GM18868 (cell line): ENCODE measurements around the gene SUV39H1.
"Not testable (repeated sequence)": the region's sequence is repeated elsewhere in the genome, so short reads cannot be mapped to it uniquely, and the experiment has no call there.

ENCODE experiments used
- ATAC-seq: cut with Tn5 transposase; IDR thresholded peaks from one replicate; pipeline ENCODE4 v1.9.1; 2021; ENCODE audit warnings: mild to moderate bottlenecking, moderate library complexity; ENCODE audit not compliant: unreplicated experiment

The SUV39H1 gene, protein sequence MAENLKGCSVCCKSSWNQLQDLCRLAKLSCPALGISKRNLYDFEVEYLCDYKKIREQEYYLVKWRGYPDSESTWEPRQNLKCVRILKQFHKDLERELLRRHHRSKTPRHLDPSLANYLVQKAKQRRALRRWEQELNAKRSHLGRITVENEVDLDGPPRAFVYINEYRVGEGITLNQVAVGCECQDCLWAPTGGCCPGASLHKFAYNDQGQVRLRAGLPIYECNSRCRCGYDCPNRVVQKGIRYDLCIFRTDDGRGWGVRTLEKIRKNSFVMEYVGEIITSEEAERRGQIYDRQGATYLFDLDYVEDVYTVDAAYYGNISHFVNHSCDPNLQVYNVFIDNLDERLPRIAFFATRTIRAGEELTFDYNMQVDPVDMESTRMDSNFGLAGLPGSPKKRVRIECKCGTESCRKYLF

DNA sequence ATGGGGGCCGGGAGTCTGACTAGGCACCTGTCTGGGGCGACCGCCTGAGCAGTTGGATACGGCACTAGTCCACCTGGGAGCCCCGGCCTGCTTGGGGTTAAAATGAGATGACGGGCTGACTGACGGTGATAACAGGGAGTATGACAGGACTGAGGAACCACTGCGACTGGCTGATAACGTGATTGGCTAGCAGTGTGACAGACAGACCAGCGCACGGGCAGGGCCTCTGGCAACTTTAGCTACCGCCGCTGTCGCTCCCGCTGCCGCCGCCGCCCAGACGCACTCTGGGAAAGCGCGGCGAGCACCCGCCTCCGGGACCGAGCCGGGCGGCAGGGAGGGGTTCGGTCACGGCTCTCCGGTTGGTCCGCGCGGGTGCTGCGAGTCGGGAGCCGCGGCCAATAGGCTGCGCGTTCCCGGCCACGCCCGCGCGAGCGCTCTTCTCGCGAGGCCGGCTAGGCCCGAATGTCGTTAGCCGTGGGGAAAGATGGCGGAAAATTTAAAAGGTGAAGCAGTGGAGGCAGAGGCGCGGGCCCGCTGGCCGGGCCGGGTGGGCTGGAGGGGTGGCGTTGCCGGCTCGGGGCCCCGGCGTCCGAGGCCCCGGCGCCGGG lies at the start of gene SUV39H1:
SUV39H1 (plus strand) TSS at position 434 of the 608 bp plus-strand sequence; CDS start at position 485, 51 bp downstream.
- ATAC-seq: peak; percentile 93

DNA sequence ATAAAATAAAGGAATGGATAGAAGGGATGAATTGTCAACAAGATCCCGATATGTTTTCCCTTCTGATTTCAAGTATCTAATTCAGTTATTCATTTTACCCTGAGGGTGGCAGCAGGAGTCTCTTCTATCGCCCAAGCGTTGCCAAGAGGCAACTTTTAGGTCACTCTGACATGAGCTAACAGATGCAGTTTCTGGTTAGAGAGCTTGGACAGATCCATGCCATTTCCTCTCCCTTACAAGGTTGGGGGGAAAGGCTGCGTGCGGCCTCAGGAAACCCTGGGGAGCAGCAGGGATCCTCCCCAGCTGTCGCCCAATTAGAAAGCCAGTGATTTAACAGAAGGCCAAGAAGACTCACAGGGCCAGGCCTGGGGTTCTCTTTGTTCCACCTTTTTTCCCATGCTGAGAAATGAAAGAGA lies 48.2 kb upstream of the SUV39H1 start:
- ATAC-seq: no peak

DNA sequence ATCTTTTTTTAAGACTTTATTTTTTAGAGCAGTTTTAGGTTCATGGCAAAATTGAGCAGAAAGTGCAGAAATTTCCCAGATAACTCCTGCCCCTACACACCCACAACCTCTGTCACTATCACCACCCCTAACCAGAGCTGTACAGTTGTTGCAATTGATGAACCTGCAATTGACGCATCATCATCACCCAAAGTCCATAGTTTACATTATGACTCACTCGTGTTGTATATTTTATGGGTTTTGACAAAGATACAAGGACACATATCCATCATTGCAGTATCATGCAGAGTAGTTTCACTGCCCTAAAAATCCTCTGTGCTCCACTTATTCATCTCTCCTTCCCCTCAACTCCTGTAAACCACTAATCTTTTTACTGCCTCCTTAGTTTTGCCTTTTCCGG lies 47.4 kb upstream of the SUV39H1 start:
- ATAC-seq: no peak

DNA sequence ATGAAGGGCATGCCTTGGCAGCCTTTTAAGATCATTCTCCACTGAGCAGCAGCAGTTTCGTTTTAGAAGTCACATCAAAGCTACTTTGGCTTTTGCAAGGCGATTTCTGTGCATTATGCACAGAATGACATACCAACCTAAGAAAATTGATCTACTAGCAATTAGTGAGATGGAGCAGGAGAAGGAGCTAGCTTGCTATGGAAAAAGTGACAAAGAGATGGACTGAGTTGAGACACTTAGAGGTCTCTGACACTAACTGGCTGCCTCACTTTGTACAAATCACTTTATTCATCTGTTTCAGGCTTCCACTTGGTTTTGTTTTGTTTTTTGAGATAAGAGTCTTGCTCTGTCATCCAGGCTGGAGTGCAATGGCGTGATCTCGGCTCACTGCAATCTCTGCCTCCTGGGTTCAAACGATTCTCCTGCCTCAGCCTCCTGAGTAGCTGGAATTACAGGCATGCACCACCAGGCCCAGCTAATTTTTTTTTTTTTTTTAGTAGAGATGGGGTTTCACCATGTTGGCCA lies 44.4 kb upstream of the SUV39H1 start:
- not testable (repeated sequence) for ATAC-seq

DNA sequence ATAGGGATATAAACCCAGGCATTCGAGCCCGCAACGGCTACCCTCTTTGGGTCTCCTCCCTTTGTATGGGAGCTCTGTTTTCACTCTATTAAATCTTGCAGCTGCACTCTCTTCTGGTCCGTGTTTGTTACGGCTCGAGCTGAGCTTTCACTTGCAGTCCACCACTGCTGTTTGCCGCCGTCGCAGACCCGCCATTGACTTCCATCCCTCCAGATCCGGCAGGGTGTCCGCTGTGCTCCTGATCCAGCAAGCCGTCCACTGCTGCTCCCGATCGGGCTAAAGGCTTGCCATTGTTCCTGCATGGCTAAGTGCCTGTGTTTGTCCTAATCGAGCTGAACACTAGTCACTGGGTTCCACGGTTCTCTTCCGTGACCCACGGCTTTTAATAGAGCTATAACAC lies 41.8 kb upstream of the SUV39H1 start:
- not testable (repeated sequence) for ATAC-seq

DNA sequence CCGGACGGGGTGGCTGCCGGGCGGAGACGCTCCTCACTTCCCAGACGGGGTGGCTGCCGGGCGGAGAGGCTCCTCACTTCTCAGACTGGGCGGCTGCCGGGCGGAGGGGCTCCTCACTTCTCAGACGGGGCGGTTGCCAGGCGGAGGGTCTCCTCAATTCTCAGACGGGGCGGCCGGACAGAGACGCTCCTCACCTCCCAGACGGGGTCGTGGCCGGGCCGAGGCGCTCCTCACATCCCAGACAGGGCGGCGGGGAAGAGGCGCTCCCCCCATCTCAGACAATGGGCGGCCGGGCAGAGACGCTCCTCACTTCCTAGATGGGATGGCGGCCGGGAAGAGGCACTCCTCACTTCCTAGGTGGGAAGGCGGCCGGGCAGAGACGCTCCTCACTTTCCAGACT lies 36.8 kb upstream of the SUV39H1 start:
- ATAC-seq: not testable (repeated sequence)

DNA sequence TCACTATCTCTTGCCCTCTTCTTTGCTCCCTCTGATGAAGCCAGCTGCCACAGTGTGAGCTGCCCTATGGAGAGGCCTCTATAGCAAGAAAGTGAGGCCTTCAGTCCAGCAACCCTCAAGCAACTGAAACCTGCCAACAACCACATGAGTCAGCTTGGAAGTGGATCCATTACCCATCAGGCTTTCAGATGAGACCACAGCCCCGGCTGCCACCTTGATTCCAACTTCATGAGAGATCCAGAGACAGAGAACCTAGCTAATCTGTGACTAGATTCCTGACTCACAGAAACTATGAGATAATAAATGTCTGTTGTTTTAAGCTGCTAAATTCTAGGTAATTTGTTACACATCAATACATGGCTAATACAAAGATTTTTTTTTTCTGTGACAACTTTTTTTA lies 33.3 kb upstream of the SUV39H1 start:
- no peak for ATAC-seq

DNA sequence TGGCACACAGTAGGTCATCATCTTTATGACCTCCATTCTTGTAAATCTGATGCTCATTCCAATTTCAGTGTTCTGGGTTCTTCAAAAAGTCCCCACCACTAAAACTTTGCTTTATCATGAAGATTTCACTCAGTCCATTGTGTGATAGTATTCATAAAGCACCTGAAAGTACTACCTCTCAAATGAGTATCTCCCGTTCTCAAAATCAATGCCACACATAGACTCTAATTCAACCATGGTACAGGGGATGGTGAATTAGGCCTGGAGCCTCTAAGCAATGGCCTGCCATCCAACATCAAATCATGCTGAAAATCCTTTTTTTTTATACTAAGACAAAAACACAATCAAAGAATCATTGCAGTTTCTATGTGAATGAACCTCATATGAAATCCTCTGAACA lies 32.4 kb upstream of the SUV39H1 start:
- ATAC-seq: no peak

DNA sequence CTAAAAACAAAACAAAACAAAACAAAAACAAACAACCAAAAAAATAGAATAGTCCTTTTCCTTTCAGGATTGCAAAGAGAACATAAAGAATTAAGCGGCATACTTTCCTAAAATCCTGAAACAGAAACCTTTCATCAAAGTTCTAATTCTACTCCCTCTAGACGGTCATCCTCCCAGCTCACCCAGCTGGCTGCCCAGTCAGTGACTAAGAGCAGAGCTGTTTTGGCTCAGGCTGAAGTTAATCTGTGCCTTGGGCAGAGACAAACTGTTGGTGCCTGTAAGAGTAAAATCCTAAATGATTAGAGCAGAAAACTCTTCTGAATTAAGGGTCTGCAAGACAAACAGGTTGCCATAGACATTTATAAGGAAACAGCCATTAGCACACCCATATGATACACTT lies 30.5 kb upstream of the SUV39H1 start:
- no peak for ATAC-seq

DNA sequence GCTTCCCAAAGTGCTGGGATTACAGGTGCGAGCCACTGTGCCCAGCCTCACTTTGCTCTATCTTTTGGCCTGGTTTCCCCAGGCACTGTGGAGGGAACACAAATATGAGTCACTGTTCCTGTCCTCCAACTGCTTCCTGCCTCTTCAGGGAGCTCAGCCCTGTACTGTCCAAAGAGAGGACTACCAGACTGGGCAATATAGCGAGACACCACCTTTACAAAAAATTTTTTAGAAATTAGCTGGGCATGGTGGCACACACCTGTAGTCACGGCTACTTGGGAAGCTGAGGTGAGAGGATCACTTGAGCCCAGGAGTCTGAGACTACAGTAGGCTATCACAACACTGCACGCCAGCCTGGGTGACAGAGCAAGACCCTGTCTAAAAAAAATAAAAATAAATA lies 29.9 kb upstream of the SUV39H1 start:
- ATAC-seq: no peak

DNA sequence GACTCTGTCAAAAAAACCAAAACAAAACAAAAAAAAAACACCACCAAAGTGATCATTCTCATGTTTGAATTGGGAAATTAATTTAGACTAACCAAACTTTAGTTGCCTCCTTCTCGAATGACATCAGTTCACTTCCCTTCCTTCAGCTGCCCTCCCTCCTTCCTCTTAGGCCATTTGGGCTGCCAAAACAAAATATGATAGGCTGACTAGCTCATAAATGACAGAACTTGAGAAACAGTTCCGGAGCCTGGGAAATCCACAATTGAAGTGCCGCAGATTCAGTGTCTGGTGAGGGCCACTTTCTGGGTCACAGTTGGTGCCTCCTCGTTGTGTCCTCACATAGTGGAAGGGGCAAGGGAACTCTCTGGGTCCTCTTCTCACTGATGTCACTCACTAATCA lies 29.0 kb upstream of the SUV39H1 start:
- no peak for ATAC-seq

DNA sequence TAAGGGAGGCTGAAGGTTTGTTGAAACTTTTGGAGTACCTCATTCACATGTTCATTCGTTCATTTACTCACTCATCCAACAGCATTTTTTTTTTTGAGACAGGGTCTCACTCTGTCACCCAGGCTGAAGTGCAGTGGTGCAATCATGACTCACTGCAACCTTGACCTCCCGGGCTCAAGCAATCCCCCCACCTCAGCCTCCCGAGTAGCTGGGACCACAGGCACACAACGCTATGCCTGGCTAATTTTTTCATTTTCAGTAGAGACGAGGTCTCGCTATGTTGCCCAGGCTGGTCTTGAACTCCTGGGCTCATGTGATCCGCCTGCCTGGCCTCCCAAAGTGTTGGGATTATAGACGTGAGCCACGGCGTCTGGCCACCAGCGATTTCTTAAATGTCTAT lies 28.3 kb upstream of the SUV39H1 start:
- ATAC-seq: not testable (repeated sequence)

DNA sequence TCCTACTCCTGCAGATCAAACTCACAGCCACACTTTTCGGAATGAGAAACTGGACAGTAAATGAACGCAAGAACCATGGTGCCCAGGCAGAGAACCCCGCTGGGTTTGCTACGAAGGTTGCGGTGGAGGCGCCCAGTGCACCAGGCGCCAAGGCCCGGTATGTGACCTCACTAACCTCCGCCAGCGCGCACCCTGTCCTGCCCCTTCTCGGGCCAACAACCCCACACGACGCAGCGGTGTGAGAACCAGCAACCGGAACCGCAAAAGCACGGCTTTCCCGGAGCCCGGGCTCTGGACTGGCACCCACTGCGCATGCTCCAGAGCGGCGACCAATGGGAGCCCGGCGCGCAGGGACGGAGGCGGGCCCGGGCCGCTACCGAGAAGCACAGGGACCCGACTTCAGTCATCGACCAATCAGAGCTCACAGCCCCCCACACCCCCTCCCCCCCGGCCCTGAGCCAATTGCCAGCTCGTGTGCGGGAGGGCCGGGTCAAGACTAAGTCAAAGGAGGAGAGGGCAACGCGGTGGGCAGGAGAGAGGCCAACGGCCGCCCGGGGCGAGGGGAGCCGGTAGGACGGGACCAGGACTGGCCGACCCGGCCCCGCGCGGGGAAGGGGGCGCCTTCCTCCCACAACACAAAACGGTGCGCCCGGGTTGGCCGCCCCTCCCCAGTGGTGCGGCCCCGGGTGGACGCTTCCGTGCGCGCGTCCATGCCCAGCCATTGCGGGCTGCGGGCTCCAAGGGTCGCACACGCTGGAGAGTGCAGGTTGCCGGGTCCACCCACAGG lies 20.2 kb upstream of the SUV39H1 start:
- peak; percentile 90 for ATAC-seq

DNA sequence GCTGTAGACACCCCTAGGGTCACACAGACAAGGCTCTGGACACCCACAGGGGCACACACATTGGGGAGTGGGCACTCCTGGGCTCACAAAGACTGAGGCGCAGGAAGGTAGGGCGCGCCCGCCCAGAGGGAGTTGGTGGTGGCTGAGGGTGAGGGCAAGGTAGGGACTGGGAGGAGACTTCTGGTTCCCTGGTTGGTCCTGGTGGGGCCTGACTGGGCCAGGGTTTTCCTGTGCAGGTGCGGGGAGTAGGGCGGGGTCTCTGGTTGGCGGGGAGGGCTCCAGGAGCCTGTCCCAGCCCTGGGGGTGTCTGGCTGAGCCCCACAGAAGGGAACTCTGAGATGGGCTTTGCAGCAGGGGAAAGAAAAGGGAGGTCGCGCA lies 19.7 kb upstream of the SUV39H1 start:
- peak; percentile 9 for ATAC-seq

DNA sequence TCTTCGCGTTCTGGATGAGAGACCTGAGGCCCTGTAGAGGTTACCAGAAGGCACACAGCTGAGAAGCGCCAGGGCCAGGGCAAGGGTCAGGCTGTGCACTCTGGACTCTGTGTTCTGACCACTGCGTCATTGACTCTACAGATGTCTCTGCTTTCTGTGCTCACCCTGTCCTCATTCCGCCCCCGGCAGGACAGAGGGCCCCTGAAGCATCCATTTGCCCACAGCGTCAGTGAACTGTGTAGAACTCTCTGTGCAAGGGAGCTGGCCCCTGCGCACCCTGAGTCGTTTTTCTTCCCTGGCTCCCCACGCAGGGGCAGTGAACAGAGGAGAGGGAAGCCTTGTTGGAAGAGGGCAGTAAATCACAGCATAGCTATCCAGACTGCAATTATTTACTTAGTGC lies 19.0 kb upstream of the SUV39H1 start:
- no peak for ATAC-seq

DNA sequence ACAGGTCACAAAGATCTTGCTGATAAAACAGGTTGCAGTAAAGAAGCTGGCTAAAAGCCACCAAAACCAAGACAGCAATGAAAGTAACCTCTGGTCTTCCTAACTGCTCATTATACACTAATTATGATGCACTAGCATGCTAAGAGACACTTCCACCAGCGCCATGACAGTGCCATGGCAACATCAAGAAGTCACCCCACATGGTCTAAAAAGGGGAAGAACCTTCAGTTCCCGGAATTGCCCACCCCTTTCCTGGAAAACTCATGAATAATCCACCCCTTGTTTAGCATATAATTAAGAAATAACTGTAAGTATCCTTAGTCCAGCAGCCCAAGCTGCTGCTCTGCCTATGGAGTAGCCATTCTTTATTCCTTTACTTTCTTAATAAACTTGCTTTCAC lies 16.1 kb upstream of the SUV39H1 start:
- not testable (repeated sequence) for ATAC-seq

DNA sequence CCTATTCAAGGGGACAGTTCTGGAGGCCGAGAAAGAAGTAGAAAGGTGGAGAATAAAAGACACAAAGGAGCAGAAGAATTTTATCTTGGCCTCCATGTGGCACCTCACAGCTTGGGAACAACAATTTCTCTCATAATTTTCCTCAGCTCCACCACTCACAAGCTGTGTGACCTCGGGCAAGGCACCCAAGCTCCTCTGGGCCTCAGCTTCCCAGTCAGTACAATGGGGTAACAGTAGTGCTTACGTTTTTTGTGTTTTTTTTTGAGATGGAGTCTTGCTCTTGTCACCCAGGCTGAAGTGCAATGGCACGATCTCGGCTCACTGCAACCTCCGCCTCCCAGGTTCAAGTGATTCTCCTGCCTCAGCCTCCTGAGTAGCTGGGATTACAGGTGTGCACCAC lies 15.6 kb upstream of the SUV39H1 start:
- not testable (repeated sequence) for ATAC-seq

DNA sequence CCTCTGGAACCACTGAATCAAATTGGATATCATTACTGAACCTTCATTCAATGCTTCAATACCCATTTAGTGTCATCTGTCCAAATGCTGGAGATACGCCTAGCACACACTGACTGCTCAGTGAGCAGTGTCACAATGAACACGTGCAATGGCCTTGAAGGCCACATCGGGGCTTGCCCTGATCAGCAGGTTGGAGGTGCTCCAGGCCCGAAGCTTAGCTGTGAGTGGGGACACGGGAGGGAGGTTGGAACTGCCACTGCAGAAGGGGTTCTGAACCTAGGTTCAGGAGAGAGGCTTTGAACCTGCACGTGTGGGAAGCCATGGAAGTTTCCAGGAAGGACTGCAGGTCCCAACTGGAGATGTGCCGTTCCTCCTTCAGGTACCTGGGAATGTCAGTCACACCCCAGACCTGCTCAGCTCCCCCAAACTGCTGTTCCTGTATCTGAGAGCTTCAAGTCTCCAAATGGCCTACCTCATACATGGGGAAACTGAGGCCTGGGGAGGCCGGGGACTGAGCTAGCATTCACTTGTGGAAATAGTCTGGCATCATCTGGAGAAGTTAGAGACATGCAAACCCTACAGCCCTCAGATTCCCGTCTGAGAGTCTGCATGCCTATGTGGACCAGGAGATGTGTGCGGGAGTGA lies 14.9 kb upstream of the SUV39H1 start:
- no peak for ATAC-seq

DNA sequence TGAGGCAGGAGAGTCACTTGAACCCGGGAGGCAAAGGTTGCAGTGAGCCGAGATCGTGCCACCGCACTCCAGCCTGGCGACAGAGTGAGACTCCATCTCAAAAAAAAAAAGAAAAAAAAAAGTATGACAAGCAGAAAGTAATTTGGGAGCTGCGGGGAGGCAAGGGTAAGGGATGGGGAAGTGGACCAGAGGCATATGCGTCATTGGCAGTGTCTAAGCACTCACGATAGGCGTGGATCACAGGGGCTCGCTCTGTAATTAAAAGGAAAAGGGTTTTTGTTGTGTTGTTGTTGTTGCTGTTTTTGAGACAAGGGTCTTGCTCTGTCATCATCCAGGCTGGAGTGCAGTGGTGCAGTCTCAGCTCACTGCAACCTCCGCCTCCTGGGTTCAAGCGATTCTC lies 13.7 kb upstream of the SUV39H1 start:
- ATAC-seq: not testable (repeated sequence)

DNA sequence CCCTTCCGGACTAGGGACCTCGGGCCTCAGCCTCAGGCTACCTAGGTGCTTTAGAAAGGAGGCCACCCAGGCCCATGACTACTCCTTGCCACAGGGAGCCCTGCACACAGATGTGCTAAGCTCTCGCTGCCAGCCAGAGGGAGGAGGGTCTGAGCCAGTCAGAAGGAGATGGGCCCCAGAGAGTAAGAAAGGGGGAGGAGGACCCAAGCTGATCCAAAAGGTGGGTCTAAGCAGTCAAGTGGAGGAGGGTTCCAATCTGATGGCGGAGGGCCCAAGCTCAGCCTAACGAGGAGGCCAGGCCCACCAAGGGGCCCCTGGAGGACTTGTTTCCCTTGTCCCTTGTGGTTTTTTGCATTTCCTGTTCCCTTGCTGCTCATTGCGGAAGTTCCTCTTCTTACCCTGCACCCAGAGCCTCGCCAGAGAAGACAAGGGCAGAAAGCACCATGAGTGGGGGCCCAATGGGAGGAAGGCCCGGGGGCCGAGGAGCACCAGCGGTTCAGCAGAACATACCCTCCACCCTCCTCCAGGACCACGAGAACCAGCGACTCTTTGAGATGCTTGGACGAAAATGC lies 13.0 kb upstream of the SUV39H1 start, which contains the start of gene WAS:
WAS (plus strand) TSS at position 389 of the 572 bp plus-strand sequence; CDS start at position 444, 55 bp downstream.
- peak; percentile 93 for ATAC-seq
